HEK293 (cell line): ENCODE data around the gene DLG1.

ENCODE experiments used
- GLIS2 ChIP-seq: fragments of 450-650 bp; formaldehyde crosslinking; IDR thresholded peaks from 2 replicates; pipeline ENCODE4 v1.5.1; 2016; ENCODE audit warnings: missing biosample characterization, missing genetic modification characterization
- KLF7 ChIP-seq: fragments of 450-650 bp; formaldehyde crosslinking; IDR thresholded peaks from 2 replicates; pipeline ENCODE4 v1.5.1; 2016; ENCODE audit warnings: missing biosample characterization, missing genetic modification characterization, borderline replicate concordance
- SP3 ChIP-seq: fragments of 450-650 bp; formaldehyde crosslinking; IDR thresholded peaks from 2 replicates; pipeline ENCODE4 v1.5.1; 2016; ENCODE audit warnings: missing biosample characterization, missing genetic modification characterization
- ZBTB10 ChIP-seq: fragments of 450-650 bp; formaldehyde crosslinking; IDR thresholded peaks from 2 replicates; pipeline ENCODE4 v1.5.1; 2016; ENCODE audit warnings: missing biosample characterization, missing genetic modification characterization
- ZBTB21 ChIP-seq: fragments of 450-650 bp; formaldehyde crosslinking; IDR thresholded peaks from 2 replicates; pipeline ENCODE4 v1.5.1; 2017; ENCODE audit warnings: missing biosample characterization, missing genetic modification characterization
- ZNF292 ChIP-seq: fragments of 450-650 bp; formaldehyde crosslinking; IDR thresholded peaks from 2 replicates; pipeline ENCODE4 v1.5.1; 2016; ENCODE audit warnings: low read depth, missing biosample characterization, missing genetic modification characterization, borderline replicate concordance
- TF ChIP-seq, protein P1 (sequence below): fragments of 450-650 bp; formaldehyde crosslinking; IDR thresholded peaks from 2 replicates; pipeline ENCODE4 v1.5.1; 2016; ENCODE audit warnings: missing biosample characterization, missing genetic modification characterization

GRCh38 chr3:197169028-197169427 lies 129.4 kb downstream of the DLG1 start:
- TF ChIP-seq, protein P1, sequence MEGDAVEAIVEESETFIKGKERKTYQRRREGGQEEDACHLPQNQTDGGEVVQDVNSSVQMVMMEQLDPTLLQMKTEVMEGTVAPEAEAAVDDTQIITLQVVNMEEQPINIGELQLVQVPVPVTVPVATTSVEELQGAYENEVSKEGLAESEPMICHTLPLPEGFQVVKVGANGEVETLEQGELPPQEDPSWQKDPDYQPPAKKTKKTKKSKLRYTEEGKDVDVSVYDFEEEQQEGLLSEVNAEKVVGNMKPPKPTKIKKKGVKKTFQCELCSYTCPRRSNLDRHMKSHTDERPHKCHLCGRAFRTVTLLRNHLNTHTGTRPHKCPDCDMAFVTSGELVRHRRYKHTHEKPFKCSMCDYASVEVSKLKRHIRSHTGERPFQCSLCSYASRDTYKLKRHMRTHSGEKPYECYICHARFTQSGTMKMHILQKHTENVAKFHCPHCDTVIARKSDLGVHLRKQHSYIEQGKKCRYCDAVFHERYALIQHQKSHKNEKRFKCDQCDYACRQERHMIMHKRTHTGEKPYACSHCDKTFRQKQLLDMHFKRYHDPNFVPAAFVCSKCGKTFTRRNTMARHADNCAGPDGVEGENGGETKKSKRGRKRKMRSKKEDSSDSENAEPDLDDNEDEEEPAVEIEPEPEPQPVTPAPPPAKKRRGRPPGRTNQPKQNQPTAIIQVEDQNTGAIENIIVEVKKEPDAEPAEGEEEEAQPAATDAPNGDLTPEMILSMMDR, result no peak
- no peak for TF ChIP-seq ZBTB21 (tag by site-specific recombination)
- no peak for TF ChIP-seq GLIS2 (tag by site-specific recombination)
- TF ChIP-seq ZBTB10 (tag by site-specific recombination), result no peak
- TF ChIP-seq SP3 (tag by site-specific recombination), result no peak
- no peak for TF ChIP-seq ZNF292 (tag by site-specific recombination)
- no peak for TF ChIP-seq KLF7 (tag by site-specific recombination)
